Measurements from ENCODE around the gene CDYL.

CDYL gene

GRCh38 chr6:4776131-4776492 lies at the start of gene CDYL:
CDYL (plus strand) TSS chr6:4776404; CDS start chr6:4776784, 380 bp downstream.
- DNase-seq (ENCODE audit: low spot score) = peak; percentile 91

GRCh38 chr6:4726645-4727044 lies 49.6 kb upstream of the CDYL start:
- no peak for DNase-seq (ENCODE audit: low spot score)

- no peak for DNase-seq (ENCODE audit: low spot score)
These were observed 49.0 kb upstream of the CDYL start for GRCh38 chr6:4727217-4727616.

DNA sequence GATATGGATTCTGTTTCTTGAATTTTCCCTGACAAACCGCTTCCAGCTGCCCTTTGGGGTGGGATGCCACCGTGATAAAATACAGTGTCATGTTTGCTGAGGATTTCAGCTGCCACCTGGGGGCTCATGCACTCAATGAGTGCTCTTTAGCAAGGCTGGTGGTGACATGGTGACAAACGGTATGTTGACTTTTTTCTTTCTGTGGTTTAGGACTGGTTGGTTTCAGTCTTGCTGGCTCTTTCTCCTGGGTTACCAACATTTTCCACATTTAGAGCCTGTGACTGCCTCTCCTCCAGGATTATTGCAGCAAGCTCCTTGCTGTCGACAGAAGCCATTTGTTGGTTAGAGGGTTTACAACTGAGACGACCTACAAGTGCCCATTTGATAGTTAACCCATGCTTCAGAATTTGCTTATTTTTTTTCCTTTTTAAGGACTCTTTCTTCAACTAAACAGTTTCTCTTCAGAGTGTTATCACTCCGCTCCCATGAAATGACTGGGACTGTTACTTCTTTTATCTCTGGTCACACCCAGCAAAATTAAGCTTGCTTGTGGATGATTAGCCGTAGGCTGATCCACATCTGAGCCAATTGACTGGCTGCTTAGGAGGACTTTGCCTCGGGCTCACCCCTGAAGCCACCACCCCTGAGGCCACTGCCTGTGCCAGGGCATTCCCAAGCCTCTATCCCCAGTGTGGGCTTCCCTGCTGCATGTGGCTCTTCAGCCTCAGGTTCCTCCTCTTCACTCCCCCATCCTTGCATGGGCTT lies 48.4 kb upstream of the CDYL start:
- no peak for DNase-seq (ENCODE audit: low spot score)

DNA sequence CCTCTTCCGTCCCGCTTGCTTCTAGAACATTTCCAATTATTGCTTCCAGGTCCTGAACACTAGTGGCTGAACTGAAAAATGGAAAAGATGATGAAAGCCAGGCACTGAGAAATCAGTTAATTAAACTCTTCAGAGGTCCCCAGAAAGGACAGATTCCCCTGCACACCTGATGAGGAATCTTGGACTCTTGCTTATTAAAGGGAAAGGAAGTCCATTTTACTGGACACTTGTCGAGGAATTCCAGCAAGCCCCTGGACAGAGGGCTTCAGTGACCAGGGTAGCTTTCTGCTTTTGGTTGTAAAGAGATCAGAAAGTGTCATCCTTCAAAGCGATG lies 47.8 kb upstream of the CDYL start:
- no peak for DNase-seq (ENCODE audit: low spot score)

- DNase-seq (ENCODE audit: low spot score) = no peak
These were observed 47.3 kb upstream of the CDYL start for GRCh38 chr6:4728926-4729325.

DNA sequence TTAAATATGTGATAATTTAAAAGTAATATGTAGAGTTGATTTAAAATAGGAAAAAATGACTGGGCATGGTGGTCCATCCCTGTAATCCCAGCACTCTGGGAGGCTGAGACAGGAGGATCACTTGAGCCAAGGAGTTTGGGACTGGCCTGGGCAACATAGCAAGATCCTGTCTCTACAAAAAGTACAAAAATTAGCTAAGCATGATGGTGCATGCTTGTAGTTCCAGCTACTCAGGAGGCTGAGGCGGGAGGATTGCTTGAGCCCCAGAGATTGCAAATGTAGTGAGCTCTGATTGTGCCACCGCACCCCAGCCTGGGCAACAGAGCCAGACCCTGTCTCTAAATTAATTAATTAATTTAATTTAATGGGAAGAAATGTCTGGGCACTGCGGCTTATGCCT lies 44.2 kb upstream of the CDYL start:
- DNase-seq (ENCODE audit: low spot score) = no peak

DNA sequence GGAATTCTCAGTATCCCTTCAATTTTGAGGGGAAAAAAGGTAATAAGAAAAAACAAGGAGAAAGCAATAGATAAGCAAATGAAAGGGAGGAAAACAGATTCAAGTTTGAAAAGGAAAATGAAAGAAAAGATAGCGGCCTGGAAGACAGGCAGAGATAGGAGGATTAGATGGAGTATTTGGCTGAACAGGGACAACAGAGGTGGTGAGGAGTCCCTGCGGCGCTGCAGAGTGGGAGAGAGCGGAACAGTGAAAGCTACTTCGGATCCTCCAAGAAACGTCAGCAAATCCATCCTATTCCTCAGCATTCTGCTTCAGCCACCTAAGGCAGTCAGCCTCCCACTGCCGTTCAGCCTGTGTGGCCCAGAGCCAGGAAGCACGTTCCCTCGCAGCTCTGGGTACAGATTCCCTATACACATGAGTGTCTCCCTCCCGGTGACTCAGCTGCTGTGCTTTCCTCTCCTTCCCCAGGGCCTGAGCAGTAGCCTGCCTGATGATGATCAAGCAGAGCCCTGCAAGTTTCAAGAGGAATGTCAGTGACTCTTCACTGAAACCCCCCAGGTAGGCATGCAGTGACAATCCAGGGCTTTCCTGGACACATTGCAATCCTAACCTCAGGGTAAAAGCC lies 43.4 kb upstream of the CDYL start:
- no peak for DNase-seq (ENCODE audit: low spot score)

DNA sequence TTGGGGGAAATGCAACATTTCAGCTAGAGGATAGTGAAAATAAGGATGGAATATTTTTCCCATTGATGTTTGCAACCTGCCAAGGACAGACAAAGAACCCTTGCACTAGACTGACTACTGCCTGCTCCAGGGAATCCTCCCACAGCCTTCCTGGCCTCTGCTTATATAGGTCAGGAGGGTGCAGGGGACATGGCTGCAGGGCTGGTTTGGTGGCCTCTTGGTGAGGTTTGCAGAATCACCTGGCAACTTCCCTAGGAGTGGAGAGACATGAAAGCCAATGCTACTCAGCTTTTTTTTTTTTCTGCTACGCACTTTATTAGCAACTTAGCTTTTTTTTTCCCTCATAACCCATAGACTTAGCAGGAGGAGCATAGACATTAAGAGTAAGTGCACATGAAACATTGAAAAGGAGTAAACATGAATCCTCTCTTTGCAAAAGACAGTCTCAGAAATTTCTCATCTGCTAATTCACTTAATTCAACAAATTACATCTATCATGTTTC lies 39.8 kb upstream of the CDYL start:
- no peak for DNase-seq (ENCODE audit: low spot score)

DNA sequence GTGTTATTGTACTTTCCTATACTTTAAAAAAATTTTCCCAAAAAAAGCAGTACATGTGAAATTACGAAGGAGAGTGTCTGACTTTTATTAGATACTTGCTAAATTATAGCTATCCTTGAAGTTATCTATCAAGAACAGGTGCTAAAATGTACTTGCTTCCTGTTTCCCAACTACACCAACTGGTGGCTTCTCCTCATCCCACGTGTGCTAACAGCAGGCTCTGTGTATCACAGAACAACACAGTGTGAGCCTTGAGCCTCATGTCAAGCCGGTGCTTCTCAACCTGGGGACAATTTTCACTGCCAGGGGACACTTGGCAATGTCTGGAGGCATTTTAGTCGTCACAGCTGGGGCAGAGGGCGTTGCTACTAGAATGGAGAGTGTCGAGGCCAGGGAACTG lies 36.2 kb upstream of the CDYL start:
- DNase-seq (ENCODE audit: low spot score) = no peak

DNA sequence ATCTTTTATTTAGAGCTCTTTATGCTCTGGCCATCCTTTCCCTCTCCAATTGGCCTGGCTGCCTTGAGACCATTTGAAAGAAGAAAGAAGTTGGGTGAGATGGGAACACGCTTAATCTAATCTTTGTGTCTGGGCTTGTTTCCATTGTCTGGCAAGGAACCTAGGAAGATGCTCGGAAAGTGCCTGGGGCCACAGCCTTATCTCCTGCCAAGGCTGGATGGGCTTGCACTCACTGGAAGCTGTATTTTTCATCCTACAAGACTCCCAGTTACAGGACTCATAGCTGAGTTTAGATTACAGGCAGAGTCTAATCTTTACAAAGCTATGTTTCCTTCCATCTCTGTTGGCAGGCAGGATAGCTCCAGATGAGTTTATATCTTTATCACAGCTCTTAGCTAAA lies 33.1 kb upstream of the CDYL start:
- DNase-seq (ENCODE audit: low spot score) = no peak

DNA sequence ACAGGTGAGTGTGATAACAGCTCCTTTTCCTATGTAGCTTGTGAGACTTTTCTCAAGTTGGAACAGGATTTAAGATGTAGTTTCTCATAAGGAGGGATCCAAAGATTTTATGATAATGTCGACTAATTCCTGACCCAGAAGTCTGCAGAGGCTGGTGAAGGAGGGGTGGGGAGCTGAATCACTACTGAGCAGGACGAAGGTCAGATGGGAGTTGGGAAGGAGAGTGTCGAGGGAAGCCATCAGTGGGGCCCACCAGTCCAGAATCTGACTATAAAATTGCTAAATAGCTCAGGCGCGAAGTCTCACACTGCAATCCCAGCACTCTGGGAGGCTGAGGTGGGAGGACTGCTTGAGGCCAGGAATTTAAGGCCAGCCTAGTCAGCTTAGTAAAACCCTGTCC lies 32.3 kb upstream of the CDYL start:
- no peak for DNase-seq (ENCODE audit: low spot score)

- DNase-seq (ENCODE audit: low spot score) = no peak
These were observed 28.6 kb upstream of the CDYL start for GRCh38 chr6:4747588-4747987.

DNA sequence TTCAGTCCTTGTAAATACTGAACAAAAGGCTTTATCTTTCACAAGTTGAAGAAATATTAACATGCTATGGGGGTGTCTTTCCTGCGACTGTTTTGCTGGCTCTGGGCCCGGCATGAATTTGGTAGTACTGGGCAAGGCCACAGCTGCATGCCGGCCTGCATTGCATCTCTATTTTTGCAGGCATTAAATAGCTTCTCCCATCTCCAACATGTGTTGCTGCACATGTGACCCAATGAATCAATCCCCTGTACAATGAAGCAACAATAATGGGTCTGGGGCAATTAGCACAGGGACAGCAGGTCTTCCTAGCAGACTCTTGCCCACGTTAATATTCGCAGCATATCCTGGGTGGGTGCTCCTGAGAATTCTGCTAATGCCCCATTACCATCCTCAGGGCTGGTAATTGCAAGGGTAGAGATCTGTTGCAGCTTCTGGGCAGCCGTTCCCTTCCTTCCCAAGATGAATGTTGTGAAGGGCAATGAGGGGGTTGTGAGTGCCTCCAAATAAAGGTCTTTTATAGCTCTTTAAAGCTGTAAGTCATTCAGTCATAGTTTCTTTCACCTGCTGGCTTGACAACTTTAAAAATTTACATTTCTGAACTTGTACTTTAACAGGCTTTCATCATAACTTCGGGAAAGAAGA lies 24.3 kb upstream of the CDYL start:
- DNase-seq (ENCODE audit: low spot score) = no peak

GRCh38 chr6:4756247-4756646 lies 20.0 kb upstream of the CDYL start:
- no peak for DNase-seq (ENCODE audit: low spot score)

DNA sequence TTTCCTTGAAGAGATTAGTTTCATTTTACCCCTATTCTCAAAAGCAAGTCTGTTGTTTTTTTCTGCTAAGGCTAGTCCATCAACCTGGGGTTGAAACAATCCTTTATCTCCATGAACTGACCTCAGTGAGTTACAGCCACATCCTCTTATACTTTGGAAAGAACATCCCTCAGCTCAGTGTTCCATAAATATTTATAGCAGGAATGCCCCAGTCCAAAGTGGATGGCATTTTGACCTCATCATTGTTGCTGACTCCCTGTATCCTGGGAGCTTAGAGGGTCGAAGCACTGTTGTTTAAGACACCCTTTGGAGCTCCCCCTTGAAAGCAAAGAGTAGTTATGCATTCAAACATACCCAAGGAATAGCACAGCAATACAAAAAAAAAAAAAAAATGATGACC lies 16.2 kb upstream of the CDYL start:
- DNase-seq (ENCODE audit: low spot score) = no peak

DNA sequence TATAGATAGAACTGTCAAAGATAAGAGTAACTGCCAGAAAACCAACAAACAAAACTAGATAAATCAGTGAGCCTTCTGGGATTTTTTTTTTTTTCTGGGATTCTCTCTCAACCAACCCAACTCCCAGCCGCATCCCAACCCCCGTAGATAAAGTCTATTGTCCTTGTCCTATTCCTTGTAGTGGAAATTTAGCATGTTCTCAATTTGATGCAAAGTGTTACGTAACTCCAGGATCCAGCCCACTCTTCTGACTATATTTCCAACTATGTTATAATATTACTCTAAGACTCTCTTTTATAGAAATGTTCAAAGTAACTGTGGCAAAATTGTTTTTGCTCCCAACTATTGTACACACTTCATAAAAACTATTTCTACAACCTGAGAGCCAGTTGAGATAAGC lies 15.4 kb upstream of the CDYL start:
- no peak for DNase-seq (ENCODE audit: low spot score)

- no peak for DNase-seq (ENCODE audit: low spot score)
These were observed 13.9 kb upstream of the CDYL start for GRCh38 chr6:4762294-4762693.

DNA sequence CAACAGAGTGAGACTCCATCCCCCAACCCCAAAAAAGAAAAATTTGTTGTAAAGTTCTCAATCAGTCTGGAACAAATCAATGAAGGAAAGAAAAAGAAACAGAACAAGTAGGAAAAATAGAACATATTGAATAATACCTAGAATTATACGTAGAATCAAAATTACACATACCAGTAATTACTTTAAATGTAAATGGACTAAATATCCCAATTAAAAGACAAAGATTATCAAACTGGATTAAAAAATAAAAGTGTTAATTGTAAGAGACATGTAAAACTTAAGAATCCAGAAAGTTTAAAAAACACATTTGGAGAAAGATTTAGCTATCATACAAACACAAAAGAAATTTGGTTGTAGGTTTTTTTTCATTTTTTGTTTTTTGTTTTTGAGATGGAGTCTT lies 12.3 kb upstream of the CDYL start:
- no peak for DNase-seq (ENCODE audit: low spot score)

- DNase-seq (ENCODE audit: low spot score) = no peak
These were observed 7.4 kb upstream of the CDYL start for GRCh38 chr6:4768815-4769214.

DNA sequence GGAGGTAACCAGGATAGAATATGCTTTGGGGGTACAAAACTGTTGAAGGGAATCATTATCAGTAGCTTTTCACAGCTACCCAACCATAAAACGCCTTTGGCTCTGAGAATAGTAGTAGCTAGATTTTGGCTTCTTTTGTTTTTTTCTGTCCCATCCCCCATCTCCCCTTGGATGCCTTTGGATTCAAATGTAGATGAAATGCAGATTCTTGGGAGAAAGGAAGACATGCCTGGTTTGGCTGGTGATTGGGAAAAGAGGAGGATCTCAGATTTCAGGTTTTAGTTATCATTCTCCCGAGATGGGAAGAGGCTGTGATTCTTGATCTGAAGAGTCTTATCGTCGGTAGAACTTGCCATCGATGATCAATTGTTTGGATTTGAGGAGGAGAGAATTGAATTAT lies 3.5 kb upstream of the CDYL start:
- no peak for DNase-seq (ENCODE audit: low spot score)

DNA sequence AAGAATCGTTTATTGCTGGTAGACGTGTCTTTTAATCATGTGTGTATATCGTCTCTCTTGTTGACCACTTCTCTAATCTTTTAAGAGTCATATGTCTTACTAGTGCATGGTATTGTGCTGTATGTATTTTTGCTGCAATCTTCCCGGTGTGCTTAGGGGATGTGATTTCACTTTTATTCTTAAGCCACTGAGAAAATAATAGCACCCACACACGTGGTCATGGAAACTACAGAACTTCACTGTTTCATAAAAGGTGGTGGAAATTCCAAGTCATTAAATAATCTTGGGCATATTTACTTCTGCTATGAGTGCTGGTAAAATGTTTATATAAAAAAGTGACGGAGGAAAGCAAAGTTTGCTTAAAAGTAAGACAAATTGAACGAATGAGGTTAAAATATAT lies 3.0 kb upstream of the CDYL start:
- DNase-seq (ENCODE audit: low spot score) = no peak

DNA sequence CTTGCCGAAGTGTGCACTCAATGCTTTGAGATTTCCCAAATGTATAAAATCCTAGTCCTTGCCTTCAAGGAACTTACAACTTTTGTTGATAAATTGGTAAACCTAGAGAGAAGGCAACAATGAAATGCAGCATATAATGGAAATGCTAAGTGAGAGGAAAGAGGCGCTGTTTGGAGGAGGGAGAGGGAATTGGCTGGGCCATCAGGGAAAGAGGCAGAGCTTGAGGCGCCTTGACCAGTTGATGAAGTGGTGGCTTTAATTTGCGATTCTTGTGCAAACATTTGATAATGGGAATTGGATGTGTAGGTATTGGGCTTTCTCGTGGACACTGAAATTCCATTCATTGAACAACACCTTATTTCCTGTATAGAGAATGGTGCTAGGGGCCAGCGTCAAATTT lies 1.9 kb upstream of the CDYL start:
- DNase-seq (ENCODE audit: low spot score) = no peak

Measured in CD4-positive, alpha-beta T cell treated with Interleukin-15 for 4 hours (primary cell).